Activated CD4-positive, alpha-beta memory T cell treated with anti-CD3 and anti-CD28 coated beads for 36 hours (primary cell): ENCODE data around the gene PTDSS2. TPM values are rescaled to one million over a fixed set of nuclear protein-coding genes. Genes with fewer than 3 reads are reported as not detected.
"Not testable (repeated sequence)": the region's sequence is repeated elsewhere in the genome, so short reads cannot be mapped to it uniquely, and the experiment has no call there.

Experiments used
- CTCF ChIA-PET: fragments of 350-600 bp; sonication (Branson Sonifier 250); formaldehyde crosslinking; loops from one replicate; lab custom pipeline; 2021; ENCODE audit warnings: antibody characterized with exemption, inconsistent platforms; lab: Charles Lee
- POLR2A ChIA-PET: fragments of 350-600 bp; sonication (Branson Sonifier 250); formaldehyde crosslinking; loops from one replicate; lab custom pipeline; 2021; ENCODE audit warnings: antibody characterized with exemption; lab: Charles Lee
- DNase-seq: peaks from one replicate; pipeline ENCODE4 v3.0.0-alpha.2; 2020
- H3K27ac Mint-ChIP-seq: one replicate; pipeline ENCODE4 v1.8.0; 2021; ENCODE audit warnings: mixed read lengths
- H3K27me3 Mint-ChIP-seq: one replicate; pipeline ENCODE4 v1.8.0; 2021; ENCODE audit warnings: mixed read lengths
- H3K36me3 Mint-ChIP-seq: one replicate; pipeline ENCODE4 v1.8.0; 2021; ENCODE audit warnings: mixed read lengths
- H3K4me1 Mint-ChIP-seq: one replicate; pipeline ENCODE4 v1.8.0; 2021; ENCODE audit warnings: low read depth, mixed read lengths
- H3K4me3 Mint-ChIP-seq: one replicate; pipeline ENCODE4 v1.8.0; 2021; ENCODE audit warnings: mild to moderate bottlenecking, mixed read lengths
- H3K9me3 Mint-ChIP-seq: one replicate; pipeline ENCODE4 v1.8.0; 2021; ENCODE audit warnings: mixed read lengths
- intact Hi-C: fragments of 100-400 bp; cut with micrococcal nuclease; formaldehyde crosslinking; loops from one replicate; pipeline ENCODE4 v1.15.1; 2023
- total RNA-seq, 2 experiments: library from RNA; stranded (reverse); gene quantifications; one replicate each; pipeline ENCODE4 v1.2.3, GENCODE V29; 2021

PTDSS2 gene
- total RNA-seq, 2 experiments from 2014 or later = 15.0 to 16.7 TPM

GRCh38 chr11:424232-424631 lies 25.8 kb upstream of the PTDSS2 start:
- Mint-ChIP-seq H3K4me3 (no peak overlapping the region), H3K4me1 (no peaks in the 10 kb centered on the region), H3K36me3 (peaks cover 10% of the 10 kb centered on the region), H3K9me3 (no peaks in the 10 kb centered on the region), H3K27me3 (no peaks in the 10 kb centered on the region), H3K27ac (no peak overlapping the region)
- ChIA-PET CTCF (no interaction called here), POLR2A (no interaction called here)
- intact Hi-C loops = no loop called here
- no peak for DNase-seq

GRCh38 chr11:424766-425165 lies 25.3 kb upstream of the PTDSS2 start:
- H3K9me3 Mint-ChIP-seq, DNase-seq, H3K27me3 Mint-ChIP-seq, intact Hi-C loops, H3K4me1 Mint-ChIP-seq, POLR2A ChIA-PET, H3K27ac Mint-ChIP-seq, H3K4me3 Mint-ChIP-seq: not testable (repeated sequence)
- CTCF ChIA-PET = interaction anchor here (1.0 kb wide), 1 partner anchor 93 kb away, joined by 3 read pairs; no protein-coding TSS in a partner anchor
- H3K36me3 Mint-ChIP-seq = peaks cover 10% of the 10 kb centered on the region

- DNase-seq = no peak
- ChIA-PET CTCF (interaction anchor here (0.6 to 1.0 kb wide), 3 partner anchors 23 to 170 kb away, joined by 3 read pairs; no protein-coding TSS in a partner anchor), POLR2A (no interaction called here)
- Mint-ChIP-seq H3K36me3 (peaks cover 10% of the 10 kb centered on the region), H3K4me1 (no peaks in the 10 kb centered on the region), H3K9me3 (no peaks in the 10 kb centered on the region), H3K4me3 (no peak overlapping the region), H3K27ac (no peak overlapping the region), H3K27me3 (no peaks in the 10 kb centered on the region)
- intact Hi-C loops = no loop called here
Measured at GRCh38 chr11:425301-425700, 24.8 kb upstream of the PTDSS2 start.

GRCh38 chr11:426851-427250 lies 23.2 kb upstream of the PTDSS2 start:
- intact Hi-C loops = no loop called here
- peaks cover 10% of the 10 kb centered on the region for H3K36me3 Mint-ChIP-seq
- no peaks in the 10 kb centered on the region for H3K4me1 Mint-ChIP-seq
- DNase-seq = no peak
- CTCF ChIA-PET = no interaction called here
- POLR2A ChIA-PET = interaction anchor here (1.0 kb wide), 1 partner anchor 10 kb away, joined by 6 read pairs; no protein-coding TSS in a partner anchor
- H3K4me3 Mint-ChIP-seq = no peak overlapping the region
- no peaks in the 10 kb centered on the region for H3K27me3 Mint-ChIP-seq
- H3K27ac Mint-ChIP-seq = no peak overlapping the region
- H3K9me3 Mint-ChIP-seq = no peaks in the 10 kb centered on the region

- no peak overlapping the region for H3K27ac Mint-ChIP-seq
- no peaks in the 10 kb centered on the region for H3K4me1 Mint-ChIP-seq
- no peak overlapping the region for H3K4me3 Mint-ChIP-seq
- intact Hi-C loops = no loop called here
- ChIA-PET CTCF (no interaction called here), POLR2A (interaction anchor here (1.0 kb wide), 1 partner anchor 13 kb away, joined by 3 read pairs; the partner anchor contains the start of gene ANO9)
- H3K9me3 Mint-ChIP-seq = no peaks in the 10 kb centered on the region
- no peaks in the 10 kb centered on the region for H3K27me3 Mint-ChIP-seq
- H3K36me3 Mint-ChIP-seq = peaks cover 10% of the 10 kb centered on the region
- DNase-seq = no peak
Measured at GRCh38 chr11:428295-428694, 21.8 kb upstream of the PTDSS2 start.

- Mint-ChIP-seq H3K4me1 (no peaks in the 10 kb centered on the region), H3K27me3 (no peaks in the 10 kb centered on the region)
Measured at GRCh38 chr11:429391-429790, 20.7 kb upstream of the PTDSS2 start.

GRCh38 chr11:429931-430456 lies 20.1 kb upstream of the PTDSS2 start:
- ChIA-PET POLR2A (no interaction called here), CTCF (no interaction called here)
- no peak overlapping the region for H3K4me3 Mint-ChIP-seq
- no peaks in the 10 kb centered on the region for H3K9me3 Mint-ChIP-seq
- H3K36me3 Mint-ChIP-seq = peaks cover 6% of the 10 kb centered on the region
- H3K27ac Mint-ChIP-seq = no peak overlapping the region
- DNase-seq = no peak
- no peaks in the 10 kb centered on the region for H3K4me1 Mint-ChIP-seq
- H3K27me3 Mint-ChIP-seq = no peaks in the 10 kb centered on the region
- intact Hi-C loops = no loop called here

More at GRCh38 chr11:429391-429790, 20.7 kb upstream of the PTDSS2 start:
- intact Hi-C loops = no loop called here
- ChIA-PET CTCF (no interaction called here), POLR2A (no interaction called here)
- Mint-ChIP-seq H3K27ac (no peak overlapping the region), H3K4me3 (no peak overlapping the region), H3K9me3 (no peaks in the 10 kb centered on the region), H3K36me3 (peaks cover 10% of the 10 kb centered on the region)
- DNase-seq = no peak

- ChIA-PET POLR2A (no interaction called here), CTCF (no interaction called here)
- H3K9me3 Mint-ChIP-seq = no peaks in the 10 kb centered on the region
- H3K4me3 Mint-ChIP-seq = no peak overlapping the region
- DNase-seq = no peak
- H3K27ac Mint-ChIP-seq = no peak overlapping the region
- intact Hi-C loops = no loop called here
- peaks cover 5% of the 10 kb centered on the region for H3K36me3 Mint-ChIP-seq
- H3K27me3 Mint-ChIP-seq = no peaks in the 10 kb centered on the region
- H3K4me1 Mint-ChIP-seq = peaks cover 2% of the 10 kb centered on the region
Measured at GRCh38 chr11:431921-432320, 18.2 kb upstream of the PTDSS2 start.

- Mint-ChIP-seq H3K27me3 (no peaks in the 10 kb centered on the region), H3K36me3 (peaks cover 4% of the 10 kb centered on the region), H3K27ac (no peak overlapping the region), H3K4me3 (no peak overlapping the region), H3K9me3 (no peaks in the 10 kb centered on the region), H3K4me1 (peaks cover 9% of the 10 kb centered on the region)
- DNase-seq = no peak
- POLR2A ChIA-PET = no interaction called here
- CTCF ChIA-PET = no interaction called here
- intact Hi-C loops = no loop called here
Measured at GRCh38 chr11:432501-433100, 17.5 kb upstream of the PTDSS2 start.

GRCh38 chr11:433111-433510 lies 17.0 kb upstream of the PTDSS2 start:
- ChIA-PET CTCF (no interaction called here), POLR2A (no interaction called here)
- no peak for DNase-seq
- no peaks in the 10 kb centered on the region for H3K27me3 Mint-ChIP-seq
- peaks cover 10% of the 10 kb centered on the region for H3K4me1 Mint-ChIP-seq
- H3K27ac Mint-ChIP-seq = no peak overlapping the region
- H3K4me3 Mint-ChIP-seq = no peak overlapping the region
- peaks cover 2% of the 10 kb centered on the region for H3K36me3 Mint-ChIP-seq
- intact Hi-C loops = no loop called here
- H3K9me3 Mint-ChIP-seq = no peaks in the 10 kb centered on the region

GRCh38 chr11:433641-434040 lies 16.4 kb upstream of the PTDSS2 start:
- Mint-ChIP-seq H3K4me3 (no peak overlapping the region), H3K9me3 (no peaks in the 10 kb centered on the region), H3K27ac (no peak overlapping the region), H3K4me1 (peaks cover 10% of the 10 kb centered on the region), H3K36me3 (peaks cover 2% of the 10 kb centered on the region), H3K27me3 (no peaks in the 10 kb centered on the region)
- no peak for DNase-seq
- intact Hi-C loops = no loop called here
- ChIA-PET CTCF (no interaction called here), POLR2A (no interaction called here)

- no peak for DNase-seq
- Mint-ChIP-seq H3K27ac (no peak overlapping the region), H3K9me3 (no peaks in the 10 kb centered on the region), H3K4me3 (no peak overlapping the region), H3K36me3 (no peaks in the 10 kb centered on the region), H3K4me1 (peaks cover 13% of the 10 kb centered on the region), H3K27me3 (no peaks in the 10 kb centered on the region)
- ChIA-PET POLR2A (no interaction called here), CTCF (no interaction called here)
- intact Hi-C loops = no loop called here
Measured at GRCh38 chr11:434496-434895, 15.6 kb upstream of the PTDSS2 start.
